Upper lobe of left lung (tissue), 6 donors: ENCODE measurements around the gene NUDCD3. TPM values are rescaled to one million over a fixed set of nuclear protein-coding genes. Genes with fewer than 3 reads are reported as not detected.

Experiments used
- ATAC-seq, 2 donors: fragments of 200-7000 bp; cut with Tn5 transposase; one replicate each; pipeline ENCODE4 v1.9.1; 2022; ENCODE audit warnings: mild to moderate bottlenecking in 2 of 2, moderate library complexity in 2 of 2; ENCODE audit not compliant: low FRiP score in 2 of 2
- DNase-seq, 2 donors: peaks; one replicate each; pipeline ENCODE4 v3.0.0-alpha.2; 2019 to 2020
- H3K27ac ChIP-seq, 4 donors: fragments of 200-600 bp; sonication (generic); one replicate each; pipeline ENCODE4 v1.5.1; 2016 to 2019
- H3K27me3 ChIP-seq, 4 donors: fragments of 200-600 bp; sonication (generic); one replicate each; pipeline ENCODE4 v1.5.1; 2017 to 2019
- H3K36me3 ChIP-seq, 4 donors: fragments of 200-600 bp; sonication (generic); one replicate each; pipeline ENCODE4 v1.5.1; 2016 to 2019
- H3K4me1 ChIP-seq, 4 donors: fragments of 200-600 bp; sonication (generic); one replicate each; pipeline ENCODE4 v1.5.1; 2018 to 2019
- H3K4me3 ChIP-seq, 4 donors: fragments of 200-600 bp; sonication (generic); one replicate each; pipeline ENCODE4 v1.5.1; 2017 to 2019; ENCODE audit warnings: mild to moderate bottlenecking in 2 of 4, moderate library complexity in 1 of 4
- H3K9me3 ChIP-seq, 4 donors: fragments of 200-600 bp; sonication (generic); one replicate each; pipeline ENCODE4 v1.5.1; 2018 to 2019
- EP300 ChIP-seq, 4 donors: sonication (generic); formaldehyde crosslinking; IDR thresholded peaks; one replicate each; pipeline ENCODE4 v1.5.1; 2017; ENCODE audit warnings: antibody characterized with exemption in 4 of 4, control low read depth in 2 of 4
- POLR2A ChIP-seq, 4 donors: fragments of 450-650 bp; IDR thresholded peaks; one replicate each; pipeline ENCODE4 v1.5.1; 2016 to 2017; ENCODE audit warnings: antibody characterized with exemption in 4 of 4, mild to moderate bottlenecking in 2 of 4
- POLR2AphosphoS5 ChIP-seq, 2 donors: sonication (generic); formaldehyde crosslinking; IDR thresholded peaks; one replicate each; pipeline ENCODE4 v1.5.1; 2017; ENCODE audit warnings: antibody characterized with exemption in 2 of 2
- WGBS, 2 donors: methylation state at CpG; one replicate each; pipeline ENCODE4 v1.1.5; 2017 to 2018; 5-methylcytosine and 5-hydroxymethylcytosine counted together
- total RNA-seq, 6 donors: library from RNA; depleted of rRNA in 4 of 6; stranded (reverse); fragments of >200 nt in 4 of 6; gene quantifications; one replicate each; pipeline versions ENCODE4 v1.1.0 to v1.2.1, GENCODE V29; 2016 to 2021
- TF ChIP-seq, protein P1 (sequence below), 6 experiments: fragments of 450-650 bp in 4 of 6; fragments of 200-600 bp in 2 of 6; sonication (generic) in 2 of 6; IDR thresholded peaks; one replicate each; pipeline ENCODE4 v1.5.1; 2016 to 2019; ENCODE audit warnings: antibody characterized with exemption in 6 of 6
- donor health status: DM: no; HTN: no; CAD: no; lungs with moderate emphysema.
- donor health status: DM: no; HTN: yes; CAD: no; lungs with severe emphysema.

NUDCD3 gene
- total RNA-seq, 6 donors from 2014 or later: 48.5 to 104 (median 56.3) TPM

GRCh38 chr7:44537442-44537841 lies 47.0 kb upstream of the NUDCD3 start:
- Histone ChIP-seq H3K9me3 (no peaks in the 10 kb centered on the region), H3K36me3 (no peaks in the 10 kb centered on the region), H3K4me1 (no peaks in the 10 kb centered on the region), H3K27ac (no peak overlapping the region), H3K27me3 (no peaks in the 10 kb centered on the region), H3K4me3 (no peak overlapping the region)
- no peak for TF ChIP-seq POLR2AphosphoS5 (IDR thresholded peaks at IDR 0.05)
- TF ChIP-seq EP300 (IDR thresholded peaks at IDR 0.05): no peak
- TF ChIP-seq, protein P1, sequence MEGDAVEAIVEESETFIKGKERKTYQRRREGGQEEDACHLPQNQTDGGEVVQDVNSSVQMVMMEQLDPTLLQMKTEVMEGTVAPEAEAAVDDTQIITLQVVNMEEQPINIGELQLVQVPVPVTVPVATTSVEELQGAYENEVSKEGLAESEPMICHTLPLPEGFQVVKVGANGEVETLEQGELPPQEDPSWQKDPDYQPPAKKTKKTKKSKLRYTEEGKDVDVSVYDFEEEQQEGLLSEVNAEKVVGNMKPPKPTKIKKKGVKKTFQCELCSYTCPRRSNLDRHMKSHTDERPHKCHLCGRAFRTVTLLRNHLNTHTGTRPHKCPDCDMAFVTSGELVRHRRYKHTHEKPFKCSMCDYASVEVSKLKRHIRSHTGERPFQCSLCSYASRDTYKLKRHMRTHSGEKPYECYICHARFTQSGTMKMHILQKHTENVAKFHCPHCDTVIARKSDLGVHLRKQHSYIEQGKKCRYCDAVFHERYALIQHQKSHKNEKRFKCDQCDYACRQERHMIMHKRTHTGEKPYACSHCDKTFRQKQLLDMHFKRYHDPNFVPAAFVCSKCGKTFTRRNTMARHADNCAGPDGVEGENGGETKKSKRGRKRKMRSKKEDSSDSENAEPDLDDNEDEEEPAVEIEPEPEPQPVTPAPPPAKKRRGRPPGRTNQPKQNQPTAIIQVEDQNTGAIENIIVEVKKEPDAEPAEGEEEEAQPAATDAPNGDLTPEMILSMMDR (IDR thresholded peaks at IDR 0.05): no peak
- TF ChIP-seq POLR2A (IDR thresholded peaks at IDR 0.05): no peak
- DNase-seq: no peak
- ATAC-seq: no peak
- 88 to 92% methylated on average over 4 to 6 of the region's 6 CpGs for WGBS, 2 donors

- Histone ChIP-seq H3K4me1 (no peaks in the 10 kb centered on the region), H3K27ac (no peak overlapping the region), H3K36me3 (no peaks in the 10 kb centered on the region), H3K4me3 (no peak overlapping the region), H3K27me3 (no peaks in the 10 kb centered on the region), H3K9me3 (no peaks in the 10 kb centered on the region)
- DNase-seq (no peak), ATAC-seq (no peak)
- no peak for TF ChIP-seq EP300 (IDR thresholded peaks at IDR 0.05)
- no peak for TF ChIP-seq POLR2A (IDR thresholded peaks at IDR 0.05)
- no peak for TF ChIP-seq POLR2AphosphoS5 (IDR thresholded peaks at IDR 0.05)
- TF ChIP-seq, protein P1 (IDR thresholded peaks at IDR 0.05): no peak
- WGBS, 2 donors: 77 to 87% methylated on average over 5 to 9 of the region's 10 CpGs
These were observed 45.6 kb upstream of the NUDCD3 start for GRCh38 chr7:44536090-44536489.

DNA sequence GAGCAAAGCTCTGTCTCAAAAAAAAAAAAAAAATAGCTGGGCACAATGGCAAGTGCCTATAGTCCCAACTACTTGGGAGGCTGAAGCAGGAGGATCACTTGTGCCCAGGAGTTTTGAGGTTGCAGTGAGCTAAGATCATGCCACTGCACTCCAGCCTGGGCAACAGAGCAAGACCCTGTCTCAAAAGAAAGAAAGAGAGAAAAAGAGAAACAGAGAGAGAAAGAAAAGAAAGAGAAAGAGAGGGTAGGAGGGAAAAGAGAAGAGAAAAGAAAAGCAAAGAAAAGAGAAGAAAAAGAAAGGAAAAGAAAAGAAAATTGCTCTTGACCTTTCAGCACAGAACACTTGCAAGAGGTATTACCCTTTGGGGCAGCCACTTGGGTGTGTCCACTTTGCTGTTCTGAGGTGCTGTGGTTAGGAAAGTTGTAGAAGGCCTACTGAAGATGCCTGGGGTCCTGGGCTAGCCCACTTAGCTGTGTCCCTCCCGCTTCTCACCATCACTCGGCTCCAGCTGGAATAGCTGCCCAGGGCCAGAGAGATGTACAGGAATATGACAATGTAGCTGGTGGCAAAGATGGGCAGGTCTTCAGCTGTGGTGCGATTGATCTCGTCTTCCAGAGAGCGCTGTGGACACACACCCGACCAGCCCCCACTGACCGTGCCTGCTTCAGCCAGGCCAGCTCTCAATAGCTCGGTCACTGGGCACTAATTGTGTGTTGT lies 45.0 kb upstream of the NUDCD3 start:
- TF ChIP-seq, protein P1 (IDR thresholded peaks at IDR 0.05): no peak
- TF ChIP-seq POLR2AphosphoS5 (IDR thresholded peaks at IDR 0.05) (no peak), EP300 (IDR thresholded peaks at IDR 0.05) (no peak), POLR2A (IDR thresholded peaks at IDR 0.05) (no peak)
- ATAC-seq: no peak
- Histone ChIP-seq H3K27me3 (no peaks in the 10 kb centered on the region), H3K4me3 (no peak overlapping the region), H3K9me3 (no peaks in the 10 kb centered on the region), H3K4me1 (no peaks in the 10 kb centered on the region), H3K27ac (no peak overlapping the region), H3K36me3 (no peaks in the 10 kb centered on the region)
- 86 to 93% methylated on average over 4 to 8 of the region's 8 CpGs for WGBS, 2 donors
- no peak for DNase-seq

DNA sequence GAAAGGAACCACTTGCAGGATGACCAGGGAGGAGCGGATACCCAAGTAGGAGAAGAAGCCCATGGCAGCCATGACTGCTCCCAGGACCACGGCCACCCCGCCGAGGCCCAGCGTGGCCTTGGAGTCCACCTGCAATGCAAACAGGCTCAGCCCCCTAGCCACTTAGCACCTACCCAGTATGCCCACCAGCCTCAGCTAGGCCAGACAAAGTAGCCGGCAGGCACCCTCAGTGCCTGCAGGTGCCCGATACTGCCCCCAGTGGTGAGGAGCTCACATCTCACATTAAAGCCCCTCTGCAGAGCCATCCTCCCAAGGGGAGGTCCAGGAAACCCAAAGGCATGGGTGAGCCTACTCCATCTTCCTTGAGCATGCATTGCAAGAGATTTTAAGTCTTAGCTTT lies 44.0 kb upstream of the NUDCD3 start:
- peak in 1 of 2 donors; percentile 63 for DNase-seq
- H3K4me1 ChIP-seq: no peaks in the 10 kb centered on the region
- TF ChIP-seq POLR2AphosphoS5 (IDR thresholded peaks at IDR 0.05): no peak
- TF ChIP-seq POLR2A (IDR thresholded peaks at IDR 0.05): no peak
- TF ChIP-seq, protein P1 (IDR thresholded peaks at IDR 0.05): peak in 4 of 6 experiments; percentile 22 to 55 (median 37)
- no peak for TF ChIP-seq EP300 (IDR thresholded peaks at IDR 0.05)
- no peaks in the 10 kb centered on the region for H3K27me3 ChIP-seq
- WGBS, 2 donors: 64 to 80% methylated on average over 3 to 7 of the region's 7 CpGs
- H3K27ac ChIP-seq: no peak overlapping the region
- no peaks in the 10 kb centered on the region for H3K9me3 ChIP-seq
- peak in 1 of 2 donors; percentile 54 for ATAC-seq
- H3K4me3 ChIP-seq: no peak overlapping the region
- no peaks in the 10 kb centered on the region for H3K36me3 ChIP-seq

GRCh38 chr7:44534087-44534486 lies 43.6 kb upstream of the NUDCD3 start:
- DNase-seq (no peak), ATAC-seq (no peak)

More at GRCh38 chr7:44534087-44534486, 43.6 kb upstream of the NUDCD3 start:
- Histone ChIP-seq H3K27ac (no peak overlapping the region), H3K9me3 (no peaks in the 10 kb centered on the region), H3K36me3 (no peaks in the 10 kb centered on the region), H3K27me3 (no peaks in the 10 kb centered on the region), H3K4me3 (no peak overlapping the region), H3K4me1 (no peaks in the 10 kb centered on the region)
- TF ChIP-seq EP300 (IDR thresholded peaks at IDR 0.05) (no peak), POLR2AphosphoS5 (IDR thresholded peaks at IDR 0.05) (no peak)
- 57 to 61% methylated on average over 5 of the region's 5 CpGs for WGBS, 2 donors
